Cardiac septum (tissue), 1 donor: ENCODE data around the gene GFOD1. TPM values are rescaled to one million over a fixed set of nuclear protein-coding genes. Genes with fewer than 3 reads are reported as not detected.
"Not testable (repeated sequence)": the region's sequence is repeated elsewhere in the genome, so short reads cannot be mapped to it uniquely, and the experiment has no call there.

Source experiments
- DNase-seq: peaks from one replicate; pipeline ENCODE4 v3.0.0-alpha.2; 2020; ENCODE audit warnings: low spot score
- intact Hi-C: fragments of 100-400 bp; cut with DNase I; formaldehyde crosslinking; loops from one replicate; pipeline ENCODE4 v1.14.0; 2022
- total RNA-seq: library from RNA; stranded (reverse); fragmentation: NEBNext Ultra II Directional; extraction: Animal tissue kit (Norgen Biotek cat#: 25700); gene quantifications from one replicate; pipeline ENCODE4 v1.2.1, GENCODE V29; 2021
- donor health status: DM: no; HTN: no; CAD: no.

GFOD1 gene
- total RNA-seq, 1 donor from 2014 or later, result 54.0 TPM

DNA sequence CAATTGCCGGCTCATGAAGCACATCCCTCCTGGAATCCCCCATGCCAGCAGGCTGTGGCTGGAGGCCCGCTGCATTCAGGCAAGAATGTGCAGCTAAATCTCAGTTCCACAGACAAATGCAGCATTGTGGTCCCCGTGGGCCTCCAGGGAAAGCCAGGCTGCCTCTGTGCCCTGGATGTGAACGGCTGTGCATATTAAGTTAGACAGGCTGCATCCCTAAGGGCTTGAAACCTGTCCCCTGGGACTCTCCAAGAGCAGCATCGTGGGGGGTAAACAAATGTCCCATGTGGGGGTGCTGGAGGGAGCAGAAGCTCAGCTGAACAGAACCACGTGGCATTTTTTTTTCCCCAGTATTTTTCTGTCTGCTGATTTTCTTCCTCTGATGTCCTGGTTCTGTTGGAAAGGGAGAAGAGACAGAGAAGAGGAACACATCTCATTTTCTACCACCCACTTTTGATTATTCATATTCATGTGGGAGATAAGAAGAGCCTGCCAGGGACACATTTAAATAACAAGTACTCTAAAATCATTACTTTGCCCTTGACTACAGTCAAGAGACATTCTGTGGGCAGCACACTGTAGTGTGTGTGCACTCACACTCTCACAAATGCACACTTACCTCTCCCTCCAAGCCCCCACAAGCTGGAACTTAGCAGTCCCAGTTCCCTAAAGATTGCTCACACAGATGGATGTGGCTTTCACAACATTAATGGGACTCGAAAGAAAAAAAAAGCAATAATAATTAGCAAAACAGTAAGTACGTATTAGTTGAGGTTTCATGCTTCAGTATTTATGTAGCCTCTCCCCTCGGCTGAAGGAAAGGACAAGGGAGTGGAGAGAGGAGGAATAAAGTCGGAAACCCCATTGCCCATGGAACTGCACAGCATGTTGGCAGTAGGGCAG lies 16.9 kb downstream of the GFOD1 start:
- intact Hi-C loops, result no loop called here
- DNase-seq, result no peak

DNA sequence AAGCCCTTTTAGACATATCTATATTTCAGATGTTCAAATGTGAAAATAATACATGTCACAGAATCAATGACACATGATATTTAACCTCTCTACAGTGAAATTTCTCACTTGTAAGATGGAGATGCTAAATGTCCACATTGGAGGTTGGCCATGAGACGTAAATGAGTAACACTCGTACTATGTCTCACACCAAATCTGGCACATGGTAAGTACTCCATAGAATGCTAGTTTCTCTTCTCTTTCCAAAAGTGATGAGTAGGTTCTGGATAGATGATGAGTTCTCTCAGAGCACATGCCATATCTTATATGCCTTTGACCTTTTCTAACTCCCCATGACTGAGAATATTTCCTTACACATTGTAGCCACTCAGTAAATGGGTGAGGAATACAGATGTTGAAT lies 17.7 kb downstream of the GFOD1 start:
- intact Hi-C loops, result no loop called here
- DNase-seq, result no peak

DNA sequence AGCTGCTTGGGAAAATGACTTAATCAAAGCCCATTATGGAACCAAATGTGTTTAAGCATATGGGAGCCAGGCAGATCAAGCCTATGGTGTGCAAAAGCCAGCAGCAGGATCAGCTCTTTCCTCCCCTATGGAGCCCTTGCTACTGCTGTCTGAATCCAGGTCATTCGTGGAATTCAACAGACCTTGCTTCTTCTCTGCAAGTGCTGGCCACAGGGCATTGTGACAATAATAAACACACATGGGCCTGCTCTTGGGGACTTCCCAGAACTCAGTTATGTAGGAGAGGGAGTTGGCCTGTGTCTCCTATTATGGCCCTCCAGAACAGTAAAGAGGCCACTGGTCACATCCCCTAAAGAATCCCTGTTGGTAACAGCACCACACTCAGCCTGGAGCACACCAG lies 18.6 kb downstream of the GFOD1 start:
- intact Hi-C loops, result no loop called here
- no peak for DNase-seq

DNA sequence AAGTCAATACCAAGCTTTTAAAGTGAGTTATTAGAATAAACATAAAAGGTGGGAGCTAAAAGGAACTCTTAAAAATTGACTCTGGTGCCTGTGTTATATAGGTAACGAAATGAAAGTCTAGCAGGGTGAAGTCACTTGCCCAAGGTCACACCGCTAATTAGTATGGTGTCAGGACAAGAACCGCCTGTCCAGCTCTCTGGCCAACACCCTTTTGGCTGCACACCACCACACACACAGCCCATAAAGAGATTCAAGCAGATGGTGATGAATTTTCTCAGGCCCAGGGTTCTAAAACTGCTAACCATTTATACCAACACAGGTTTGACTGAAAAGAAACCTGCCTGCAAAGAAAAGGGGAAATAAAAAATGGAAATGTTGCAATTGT lies 20.2 kb downstream of the GFOD1 start:
- DNase-seq, result no peak
- intact Hi-C loops, result no loop called here

DNA sequence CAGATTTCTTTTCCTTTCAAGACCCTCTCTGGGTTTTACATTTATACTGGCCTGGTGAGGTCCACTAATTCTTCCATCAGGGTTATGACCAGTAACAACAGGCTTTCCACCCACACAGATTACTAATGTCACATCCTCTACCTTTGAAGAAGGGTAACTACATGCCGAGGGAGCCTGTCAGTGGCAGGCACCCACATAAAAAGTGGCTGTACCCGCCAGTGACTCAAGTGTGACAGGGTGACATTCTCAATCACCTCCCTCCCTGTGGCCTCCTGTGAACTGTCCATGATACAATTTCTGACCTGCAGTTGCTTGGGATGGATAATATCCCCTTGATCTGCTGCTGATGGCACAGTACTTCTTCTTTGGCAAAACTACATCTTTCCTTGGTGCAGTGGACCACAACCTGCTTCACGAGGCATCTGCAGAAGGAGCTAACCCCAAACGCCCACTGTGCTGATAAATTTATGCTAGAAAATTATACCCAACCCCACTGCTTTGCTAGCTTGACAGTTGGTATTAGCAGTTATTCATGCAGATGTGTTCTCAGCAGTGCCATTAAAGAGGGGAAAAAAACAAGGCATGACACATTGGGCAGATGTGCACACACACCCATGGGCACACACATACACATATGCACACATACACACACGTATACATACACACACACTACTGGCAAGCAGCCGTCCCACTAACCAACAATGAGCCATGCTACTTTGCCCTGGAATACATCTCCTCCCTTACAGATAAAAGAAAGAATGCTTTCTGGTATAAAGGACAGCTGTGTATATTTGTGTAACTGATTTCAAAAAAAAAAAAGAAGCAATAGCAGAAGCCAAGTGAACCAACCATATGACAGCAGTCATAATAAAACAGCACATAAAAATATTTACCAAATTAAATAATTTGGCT lies 20.8 kb downstream of the GFOD1 start:
- no peak for DNase-seq
- intact Hi-C loops, result no loop called here

DNA sequence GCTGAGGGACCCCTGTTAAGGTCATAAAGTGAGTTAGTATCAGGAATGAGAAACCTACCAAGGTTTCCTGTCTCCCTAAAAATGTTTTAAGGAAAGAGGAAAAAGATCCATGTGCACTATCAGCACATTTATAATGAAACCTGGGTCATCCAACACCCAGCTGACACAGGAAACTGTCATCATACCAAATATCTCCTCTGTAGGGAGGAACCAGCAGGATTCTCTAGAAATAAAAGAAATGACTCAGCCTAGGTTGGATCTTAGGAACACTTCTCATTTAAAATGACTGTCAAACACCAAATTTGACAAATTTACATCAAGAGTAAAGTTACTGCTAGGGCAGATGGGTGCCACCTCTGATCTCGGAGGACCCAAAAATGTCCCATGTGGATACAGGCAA lies 21.7 kb downstream of the GFOD1 start:
- intact Hi-C loops, result no loop called here
- no peak for DNase-seq

DNA sequence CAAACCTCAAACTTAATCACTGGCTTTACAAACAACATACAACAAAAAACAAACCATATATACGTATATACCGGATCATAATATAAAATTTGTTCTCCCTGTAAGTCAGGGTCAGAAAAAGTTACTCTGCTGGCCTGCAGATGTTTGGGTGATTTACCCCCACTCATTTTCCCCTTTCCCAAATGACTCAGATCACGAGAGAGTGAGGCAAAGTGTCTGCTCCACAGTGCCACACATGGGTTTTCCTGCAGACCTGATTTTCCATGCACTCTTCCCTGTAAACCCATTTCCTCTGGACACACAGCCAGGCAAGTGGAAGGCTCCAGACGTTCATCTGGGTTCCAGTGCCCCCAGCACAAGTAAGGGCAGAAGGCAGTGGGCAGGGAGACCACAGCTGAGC lies 23.5 kb downstream of the GFOD1 start:
- intact Hi-C loops, result no loop called here
- no peak for DNase-seq

DNA sequence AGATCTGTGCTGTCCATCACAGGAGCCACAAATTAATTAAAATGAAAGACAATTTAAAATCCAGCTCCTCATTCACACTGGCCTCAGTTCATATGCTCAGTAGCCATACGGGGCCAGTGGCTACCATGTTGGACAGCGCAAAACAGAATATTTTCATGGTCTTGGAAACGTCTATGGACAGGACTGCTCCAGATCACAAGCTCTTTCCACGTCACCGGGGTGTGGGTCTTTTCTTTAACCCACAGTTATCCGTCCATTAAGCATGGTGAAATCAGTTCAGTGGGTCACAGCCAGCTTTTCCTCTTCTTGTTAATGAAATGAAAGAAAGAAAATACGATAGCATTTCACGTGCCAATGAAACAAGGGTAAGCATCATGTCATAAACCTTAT lies 24.1 kb downstream of the GFOD1 start:
- intact Hi-C loops, result no loop called here
- no peak for DNase-seq

DNA sequence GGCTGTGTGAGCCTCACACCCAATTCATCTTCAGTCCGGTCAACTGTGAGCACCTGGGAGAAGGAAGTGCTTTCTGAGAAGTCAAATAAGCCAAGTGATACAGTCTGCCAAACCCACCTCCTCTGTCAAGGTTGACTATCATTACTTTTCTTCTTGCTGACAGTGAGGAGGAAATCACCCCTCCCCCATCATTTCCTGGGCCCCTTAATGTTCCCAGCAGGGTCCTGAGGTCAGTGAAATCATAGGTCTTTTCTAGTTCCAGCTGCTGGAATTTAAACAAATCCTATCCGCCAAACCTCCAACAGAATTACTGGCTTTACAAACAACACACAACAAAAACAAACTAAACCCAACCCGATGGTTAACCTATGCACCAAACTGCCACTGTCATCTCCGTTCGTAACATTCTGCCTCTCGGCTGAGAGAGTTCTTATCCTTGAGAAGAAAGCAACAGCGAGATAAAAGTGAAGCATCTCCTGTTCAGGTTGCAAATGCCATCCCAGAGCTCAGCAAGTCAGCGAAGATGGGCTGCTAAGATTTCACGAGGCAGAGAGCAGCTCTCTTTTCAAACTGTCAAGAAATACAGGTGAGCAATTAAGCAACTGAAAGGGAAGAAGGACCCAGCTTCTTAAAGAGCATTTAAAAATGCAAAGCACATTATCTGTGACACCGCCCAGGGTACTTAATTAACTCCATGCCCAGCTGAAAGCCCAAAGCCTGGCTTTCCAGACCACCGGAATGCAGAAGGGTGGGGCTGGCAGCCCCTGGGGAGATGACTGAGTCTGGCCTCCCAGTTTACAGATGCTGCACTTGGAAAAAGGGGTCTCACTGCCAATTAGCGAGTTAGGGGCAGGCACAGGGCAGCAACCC lies 24.7 kb downstream of the GFOD1 start:
- no peak for DNase-seq
- intact Hi-C loops, result no loop called here

DNA sequence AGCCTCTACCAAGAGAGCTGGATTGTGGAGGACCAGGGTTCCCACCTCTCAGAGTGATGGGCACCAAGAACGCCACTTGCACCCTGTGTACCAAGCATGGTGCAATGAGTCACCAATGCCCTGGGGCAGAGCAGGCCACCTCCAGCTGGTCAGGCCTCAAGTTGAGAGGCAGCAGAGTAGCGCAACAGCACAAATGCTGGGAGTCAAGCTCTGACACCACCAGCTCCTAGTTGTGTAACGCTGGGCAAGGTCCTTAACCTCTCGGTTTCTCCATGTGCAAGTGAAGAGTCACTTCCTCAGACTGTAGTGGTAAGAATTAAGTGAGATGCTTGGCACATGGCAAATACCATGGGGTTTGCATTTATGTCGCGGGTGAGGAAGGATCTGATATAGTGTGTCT lies 25.6 kb downstream of the GFOD1 start:
- DNase-seq, result no peak
- intact Hi-C loops, result no loop called here

DNA sequence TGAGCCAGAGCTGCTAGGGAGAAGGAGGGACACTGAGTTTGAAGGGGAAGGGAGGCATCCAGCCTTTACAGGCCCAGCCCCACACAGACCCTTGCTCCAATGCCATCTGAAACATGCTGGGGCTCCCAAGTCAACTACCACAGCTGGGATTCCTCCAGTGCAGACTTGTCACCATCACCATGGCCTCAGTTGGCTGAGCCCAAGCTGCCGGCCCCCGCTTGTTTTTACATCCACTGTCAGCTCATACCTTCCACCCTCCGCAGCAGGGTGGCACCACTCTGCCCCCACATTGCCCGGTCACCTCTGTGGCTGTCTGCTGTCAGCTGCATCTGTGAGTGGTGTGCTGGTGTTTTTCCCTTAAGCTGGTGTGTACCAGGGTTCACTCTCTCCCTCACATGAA lies 26.1 kb downstream of the GFOD1 start:
- DNase-seq, result no peak
- intact Hi-C loops, result no loop called here

DNA sequence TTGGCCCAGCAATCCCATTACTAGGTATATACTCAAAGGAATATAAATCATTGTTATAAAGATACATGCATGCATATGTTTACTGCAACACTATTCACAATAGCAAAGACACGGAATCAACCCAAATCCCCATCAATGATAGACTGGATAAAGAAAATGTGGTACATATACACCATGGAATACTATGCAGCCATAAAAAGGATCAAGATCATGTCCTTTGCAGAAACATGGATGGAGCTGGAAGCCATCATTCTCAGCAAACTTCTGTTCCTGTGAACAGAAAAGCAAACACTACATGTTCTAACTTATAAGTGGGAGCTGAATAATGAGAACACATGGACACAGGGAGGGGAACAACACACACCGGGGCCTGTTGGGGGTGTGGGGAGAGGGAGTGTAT lies 27.1 kb downstream of the GFOD1 start:
- DNase-seq, intact Hi-C loops: not testable (repeated sequence)

DNA sequence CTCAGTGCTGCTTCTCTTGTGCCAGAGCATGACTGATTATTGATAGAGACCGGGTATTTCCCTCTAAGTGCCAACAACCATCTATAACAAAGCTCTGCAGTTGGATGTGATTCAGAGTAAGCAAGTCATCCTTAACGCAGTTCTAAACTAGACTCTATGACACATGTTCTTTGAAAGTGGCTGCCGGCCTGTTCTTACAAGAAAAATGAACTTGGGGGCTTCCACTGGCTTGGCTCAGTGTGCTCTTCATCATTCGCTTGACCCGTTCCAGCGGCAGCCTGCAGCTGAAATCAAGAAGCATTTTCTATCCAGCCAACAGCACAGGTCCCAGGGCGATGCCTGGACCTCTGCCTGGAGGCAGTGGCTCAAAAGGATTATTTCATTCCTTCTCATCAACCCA lies 29.8 kb downstream of the GFOD1 start:
- DNase-seq, result no peak
- intact Hi-C loops, result no loop called here

DNA sequence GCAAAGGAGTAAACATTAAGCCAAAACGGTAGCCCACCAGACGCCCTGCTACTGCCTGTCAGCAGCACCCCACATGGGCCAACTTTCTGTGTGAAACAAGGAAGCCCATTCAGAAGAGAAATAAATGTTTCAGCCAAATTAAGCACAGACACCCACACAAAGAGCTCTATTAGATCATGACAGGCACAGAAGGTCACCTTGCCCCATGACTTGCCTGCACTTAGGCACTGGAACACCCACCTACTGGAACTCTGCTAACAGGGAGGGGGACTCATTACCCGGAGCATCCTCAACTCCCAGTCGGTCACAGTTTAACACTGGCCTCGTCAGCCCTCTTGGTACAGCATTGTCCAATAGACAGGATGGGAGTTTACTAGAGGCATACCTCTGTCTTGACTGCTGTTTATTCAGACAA lies 31.8 kb downstream of the GFOD1 start:
- no peak for DNase-seq
- intact Hi-C loops, result no loop called here

DNA sequence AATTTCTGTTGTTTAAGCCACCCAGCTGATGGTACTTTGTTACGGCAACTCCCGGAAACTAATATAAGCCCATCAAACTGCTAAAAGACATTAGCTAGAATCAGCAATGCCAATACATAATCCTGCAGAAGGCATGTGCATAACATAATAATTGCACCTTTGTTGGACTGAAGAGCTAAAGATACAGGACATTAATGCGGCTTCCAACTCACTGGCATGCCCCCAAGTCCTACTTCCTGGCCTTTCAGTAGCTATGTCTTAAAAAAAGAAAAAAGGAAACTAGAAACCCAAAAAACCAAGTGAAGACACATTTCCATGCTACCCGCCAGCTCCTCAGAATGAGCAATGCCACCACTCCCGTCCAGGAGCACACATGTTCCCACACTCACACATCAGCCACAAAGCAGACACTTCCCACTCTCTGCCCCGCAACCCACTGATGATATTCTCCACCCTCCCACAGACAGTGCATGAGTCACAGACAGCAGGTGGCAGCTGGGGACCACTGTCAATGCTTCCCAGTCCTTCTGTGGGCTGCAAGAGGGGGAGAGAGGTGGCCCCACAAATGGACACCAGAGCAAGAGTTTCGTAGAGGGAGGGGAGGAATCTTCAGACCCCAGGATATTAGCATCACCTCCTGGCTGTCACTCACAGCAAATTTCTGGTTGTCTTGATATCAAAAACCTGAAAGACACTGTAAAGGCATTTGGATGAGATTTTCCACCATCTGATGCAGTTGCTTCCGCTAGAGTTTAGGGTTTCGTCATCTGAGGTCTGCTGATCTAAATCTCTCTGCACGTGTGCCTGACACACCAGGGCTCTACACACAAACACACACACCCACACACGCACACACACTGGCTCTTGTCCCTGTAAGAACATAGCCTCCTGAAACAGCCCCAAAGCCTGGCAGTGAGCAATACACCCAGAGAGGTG lies 32.8 kb downstream of the GFOD1 start:
- intact Hi-C loops, result no loop called here
- DNase-seq, result peak; percentile 82

DNA sequence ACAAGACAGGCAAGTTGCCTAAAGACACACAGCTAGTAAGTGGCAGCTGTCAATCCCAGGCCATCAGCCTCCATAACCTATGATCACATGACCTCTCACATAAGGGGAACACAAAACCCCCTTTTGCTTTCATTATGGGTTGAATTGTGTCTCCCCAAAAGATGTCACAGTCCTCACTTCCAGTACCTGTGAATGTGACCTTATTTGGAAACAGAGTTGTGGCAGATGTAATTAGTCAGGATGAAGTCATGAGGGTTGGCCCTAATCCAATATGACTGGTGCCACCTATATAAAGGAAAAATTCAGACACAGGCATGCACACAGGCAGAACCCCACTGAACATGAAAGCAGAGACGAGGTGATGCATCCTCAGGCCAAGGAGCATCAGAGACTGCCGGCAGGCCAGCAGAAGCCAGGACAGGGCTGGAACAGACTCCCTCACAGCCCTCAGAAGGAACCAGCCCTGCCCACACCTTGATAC lies 33.6 kb downstream of the GFOD1 start:
- intact Hi-C loops, result no loop called here
- DNase-seq, result no peak

DNA sequence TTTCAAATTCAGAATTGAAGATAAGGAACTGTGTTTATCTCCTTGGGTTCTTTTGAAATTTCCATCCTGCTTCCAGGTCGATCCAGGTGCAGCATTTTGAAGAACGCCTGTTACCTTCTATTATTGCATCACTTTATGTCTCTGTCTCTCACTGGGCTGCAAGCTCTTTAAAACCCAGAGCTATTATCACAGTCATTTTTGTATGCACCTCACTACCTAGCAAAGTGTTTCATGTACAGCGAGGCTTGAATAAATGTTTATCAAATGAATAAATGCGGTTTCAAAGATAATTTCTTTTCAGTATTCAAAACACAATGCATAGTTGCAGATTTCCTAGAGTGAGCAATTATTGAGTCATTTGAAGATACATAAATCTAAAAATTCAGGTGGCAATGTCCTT lies 34.2 kb downstream of the GFOD1 start:
- intact Hi-C loops, result no loop called here
- DNase-seq, result no peak

DNA sequence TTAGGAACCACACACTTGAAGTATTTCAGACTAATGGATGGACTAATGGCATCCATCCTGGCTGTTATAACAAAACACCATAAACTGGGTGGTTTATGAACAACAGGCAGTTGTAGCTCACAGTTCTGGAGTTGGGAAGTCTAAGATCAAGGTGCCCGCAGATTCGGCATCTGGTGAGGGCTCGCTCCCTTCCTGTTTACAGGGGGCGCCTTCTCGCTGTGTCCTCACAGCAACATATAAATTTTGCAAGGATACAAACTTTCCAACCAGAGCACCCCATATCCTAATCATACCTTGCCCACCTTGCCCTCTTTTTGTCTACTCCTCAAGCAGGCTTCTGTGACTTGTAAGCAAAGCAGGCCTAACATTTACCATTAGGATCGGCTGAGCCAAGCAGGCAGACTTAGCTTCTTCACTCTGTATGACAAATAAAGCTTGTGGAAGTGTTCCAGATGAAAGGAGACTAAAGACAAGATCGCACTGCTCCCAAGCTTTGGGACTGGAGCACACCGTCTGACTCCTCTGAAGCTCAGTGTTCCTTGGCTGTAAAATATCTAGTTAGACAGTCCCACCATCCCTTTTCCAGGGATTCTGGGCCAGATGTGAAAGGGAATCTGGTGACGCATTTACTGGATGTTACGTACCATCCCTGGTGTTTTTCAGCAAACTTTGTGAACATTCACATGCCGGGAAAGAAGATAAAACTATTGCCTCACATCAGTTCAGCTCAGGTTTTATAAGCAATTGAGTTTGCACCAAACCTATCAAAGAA lies 34.9 kb downstream of the GFOD1 start:
- intact Hi-C loops, result no loop called here
- no peak for DNase-seq
